HG03460 (cell line): Measurements from ENCODE around the gene NEDD4L.

Source experiments
- ATAC-seq: cut with Tn5 transposase; IDR thresholded peaks from one replicate; pipeline ENCODE4 v1.9.1; 2021; ENCODE audit not compliant: unreplicated experiment

NEDD4L gene

DNA sequence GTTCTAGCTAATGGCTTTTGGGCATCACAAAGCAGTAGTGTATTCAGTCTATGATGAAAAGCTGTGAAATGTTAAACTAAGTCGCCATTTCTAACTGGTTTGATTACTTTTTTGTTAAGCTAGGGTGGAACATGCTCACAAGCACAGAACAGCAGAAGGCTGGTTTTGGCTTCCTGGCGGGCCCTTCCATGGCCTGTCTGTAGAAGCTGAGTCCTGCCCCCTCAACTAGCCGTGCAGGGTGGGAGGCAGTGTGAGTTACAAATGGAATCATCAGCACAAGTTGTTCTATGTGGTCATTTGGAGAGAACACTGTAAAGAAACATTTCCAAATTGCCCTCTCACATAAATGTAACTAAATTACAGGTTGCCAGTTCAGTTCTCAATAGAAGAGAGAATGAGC lies 294.1 kb downstream of the NEDD4L start:
- ATAC-seq: no peak

GRCh38 chr18:58338961-58339592 lies 295.1 kb downstream of the NEDD4L start:
- no peak for ATAC-seq

- no peak for ATAC-seq
Measured at GRCh38 chr18:58339890-58340289, 295.9 kb downstream of the NEDD4L start.

DNA sequence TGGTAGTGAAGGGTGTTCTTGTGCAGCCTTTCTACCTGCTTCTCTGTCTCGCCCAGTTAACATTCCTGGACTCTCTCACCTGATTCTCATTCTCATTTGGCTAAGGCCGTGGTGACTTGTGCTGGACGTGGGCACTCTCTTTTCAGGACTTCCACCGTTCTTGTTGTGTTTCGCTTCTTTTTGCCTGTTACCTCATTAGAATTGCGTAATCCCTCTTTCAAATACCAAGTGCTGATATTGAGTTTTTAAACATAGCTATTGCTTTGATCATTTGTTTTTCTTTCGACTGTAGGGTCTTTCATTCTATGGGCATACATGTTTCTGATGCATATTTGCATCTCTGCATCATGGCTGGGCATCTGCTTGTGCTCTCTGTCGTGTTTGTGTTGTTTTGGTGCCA lies 297.9 kb downstream of the NEDD4L start:
- no peak for ATAC-seq

- no peak for ATAC-seq
Measured at GRCh38 chr18:58344080-58344670, 300.1 kb downstream of the NEDD4L start.

GRCh38 chr18:58344861-58345463 lies 300.9 kb downstream of the NEDD4L start:
- no peak for ATAC-seq

DNA sequence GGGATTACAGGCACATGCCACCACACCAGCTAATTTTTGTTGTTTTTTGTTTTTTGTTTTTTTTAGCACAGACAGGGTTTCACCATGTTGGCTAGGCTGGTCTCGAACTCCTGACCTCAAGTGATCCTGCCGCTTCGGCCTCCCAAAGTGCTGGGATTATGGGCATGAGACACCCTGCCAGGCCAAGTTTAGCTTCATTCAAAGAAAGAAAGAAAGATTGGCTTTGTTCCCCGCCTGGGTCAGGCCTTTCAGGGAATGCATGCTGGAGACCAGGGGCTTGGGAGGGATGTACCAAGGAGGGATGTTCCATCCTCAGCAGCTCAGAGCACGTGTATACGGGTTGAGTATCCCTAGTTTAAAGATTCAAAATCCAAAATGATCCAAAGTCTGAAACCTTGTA lies 301.8 kb downstream of the NEDD4L start:
- no peak for ATAC-seq

DNA sequence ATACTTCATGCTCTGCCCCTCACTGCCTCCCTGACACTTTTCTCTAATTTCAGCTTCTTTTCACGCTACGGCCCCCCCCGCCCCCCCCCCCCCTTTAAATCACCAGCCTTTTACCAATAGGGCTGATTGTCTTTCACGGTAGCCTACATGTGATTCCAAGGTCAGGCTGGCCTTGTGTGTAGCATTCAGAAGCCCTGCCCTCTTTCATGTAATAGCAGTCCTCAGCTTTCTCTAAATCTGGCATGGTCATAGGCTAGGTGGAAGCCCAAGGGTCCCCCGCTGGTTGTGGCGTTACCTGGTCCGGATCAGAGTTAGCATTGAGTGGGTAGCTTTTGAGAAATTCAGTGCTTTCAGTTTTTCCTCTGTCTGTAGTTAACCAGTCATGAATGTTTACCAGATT lies 303.1 kb downstream of the NEDD4L start:
- ATAC-seq: no peak

DNA sequence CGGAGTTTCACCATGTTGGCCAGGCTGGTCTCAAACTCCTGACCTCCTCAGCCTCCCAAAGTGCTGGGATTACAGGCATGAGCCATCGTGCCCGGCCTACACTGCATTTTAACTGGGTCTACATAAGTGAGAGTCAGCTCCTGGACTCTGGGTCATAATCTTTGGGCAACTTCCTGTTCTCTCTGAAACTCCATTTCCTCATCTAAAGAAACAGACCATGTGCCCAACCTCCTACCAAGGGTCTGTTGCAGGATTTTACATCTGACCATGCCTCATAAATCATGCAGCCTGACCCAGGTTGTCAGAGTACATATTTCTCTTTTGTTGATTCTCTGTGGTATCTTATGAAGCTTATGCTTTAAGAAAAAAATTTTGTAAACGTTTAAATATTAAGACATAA lies 304.5 kb downstream of the NEDD4L start:
- ATAC-seq: no peak

DNA sequence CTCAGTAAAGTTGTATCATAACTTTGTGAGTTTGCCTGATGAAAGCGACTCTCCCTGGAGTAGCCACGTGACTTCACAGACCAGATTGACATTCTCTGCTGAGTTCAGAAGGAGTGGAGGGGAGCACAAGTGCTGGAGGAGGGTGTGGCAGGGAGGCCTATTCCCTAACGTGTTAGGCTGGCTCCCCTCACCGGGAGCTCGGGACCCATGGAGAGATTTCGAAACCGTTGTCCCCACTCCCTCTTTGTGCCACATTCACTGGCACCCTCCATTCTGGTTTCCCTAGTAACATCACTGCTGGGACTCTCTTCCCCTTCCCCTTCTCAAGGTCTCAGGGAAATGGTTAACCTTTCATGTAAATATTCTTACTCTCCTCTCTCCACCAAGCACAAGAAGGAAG lies 304.9 kb downstream of the NEDD4L start:
- no peak for ATAC-seq

GRCh38 chr18:58349650-58350049 lies 305.6 kb downstream of the NEDD4L start:
- ATAC-seq: no peak

DNA sequence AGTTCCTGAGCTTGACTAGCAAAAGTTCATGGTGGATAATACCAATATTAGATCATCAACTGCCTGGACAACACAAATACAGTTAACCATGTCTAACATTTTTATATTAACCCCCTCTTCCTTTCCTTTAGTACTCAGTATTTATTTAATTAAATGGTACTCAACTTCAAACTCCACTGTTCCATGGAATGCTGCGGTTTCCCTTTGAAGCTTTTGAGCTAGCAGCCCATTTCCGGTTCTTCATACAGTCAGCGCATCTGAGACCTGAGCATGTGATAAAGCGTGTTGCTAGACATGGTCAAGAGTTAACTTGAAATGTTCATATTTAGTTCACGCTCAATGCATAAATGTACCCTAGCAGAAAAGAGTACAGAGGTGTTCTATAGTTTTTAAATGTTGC lies 306.5 kb downstream of the NEDD4L start:
- no peak for ATAC-seq

GRCh38 chr18:58351776-58352175 lies 307.8 kb downstream of the NEDD4L start:
- no peak for ATAC-seq

DNA sequence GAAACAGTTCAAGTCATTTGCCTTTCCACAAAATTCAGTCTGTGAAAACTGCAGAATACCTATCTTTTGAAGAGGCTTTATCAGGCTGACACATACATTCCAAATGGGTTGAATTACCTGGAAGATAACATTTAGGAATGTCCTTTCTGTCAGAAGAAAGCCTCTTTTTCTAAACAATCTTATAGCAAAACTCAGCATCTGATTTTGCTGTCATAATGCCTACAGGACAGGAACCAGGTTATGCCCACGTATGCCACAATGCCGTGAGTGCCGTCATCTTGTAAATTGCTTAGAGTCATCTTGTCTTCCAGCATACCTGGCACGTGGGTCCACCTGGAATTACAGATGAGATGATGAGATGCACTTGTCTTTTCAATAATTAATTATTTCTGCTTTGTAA lies 309.6 kb downstream of the NEDD4L start:
- ATAC-seq: no peak

DNA sequence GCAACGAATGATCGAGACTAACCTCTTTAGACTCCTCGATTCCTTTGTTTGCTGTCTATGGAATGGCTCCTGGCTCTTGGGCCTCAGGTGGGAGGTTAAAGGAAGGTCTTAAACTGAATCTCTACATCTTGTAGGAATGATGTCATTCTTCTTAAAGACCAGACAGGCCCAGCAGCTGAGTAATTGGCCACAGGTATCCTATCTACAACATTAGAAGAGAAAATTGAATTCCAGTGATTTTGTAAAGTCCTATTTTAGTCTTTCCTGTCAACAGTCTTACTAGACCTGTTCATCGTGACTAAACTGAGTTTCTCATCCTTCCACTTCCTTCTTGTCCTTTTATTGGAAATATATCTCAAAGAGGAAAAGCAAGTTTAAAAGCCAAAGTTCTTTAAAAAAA lies 310.0 kb downstream of the NEDD4L start:
- ATAC-seq: no peak

GRCh38 chr18:58354791-58355190 lies 310.8 kb downstream of the NEDD4L start:
- no peak for ATAC-seq

- no peak for ATAC-seq
Measured at GRCh38 chr18:58355243-58355642, 311.2 kb downstream of the NEDD4L start.

- no peak for ATAC-seq
Measured at GRCh38 chr18:58359218-58359617, 315.2 kb downstream of the NEDD4L start.

GRCh38 chr18:58359620-58360019 lies 315.6 kb downstream of the NEDD4L start:
- no peak for ATAC-seq

GRCh38 chr18:58360324-58360723 lies 316.3 kb downstream of the NEDD4L start:
- ATAC-seq: no peak

- no peak for ATAC-seq
Measured at GRCh38 chr18:58361212-58361611, 317.2 kb downstream of the NEDD4L start.

- ATAC-seq: no peak
Measured at GRCh38 chr18:58362027-58362575, 318.1 kb downstream of the NEDD4L start.
